Measurements from ENCODE around the gene CCDC89. TPM values are rescaled to one million over a fixed set of nuclear protein-coding genes. Genes with fewer than 3 reads are reported as not detected.

CCDC89 gene
- total RNA-seq, 3 donors from 2014 or later: 1.6 to 2.6 (median 2.6) TPM

GRCh38 chr11:85699957-85700741 is 14.2 kb upstream of the CCDC89 start:
- TF ChIP-seq POLR2A (IDR thresholded peaks at IDR 0.05) (no peak), CTCF (IDR thresholded peaks at IDR 0.05) (no peak), POLR2AphosphoS5 (IDR thresholded peaks at IDR 0.05) (no peak)
- intact Hi-C loops (cut with DNase I; ENCODE audit: low total_unique reads): no loop called here
- no peak for DNase-seq (ENCODE audit: low spot score in 2 of 2)
- Histone ChIP-seq H3K36me3 (no peaks in the 10 kb centered on the region), H3K27ac (no peak overlapping the region), H3K4me1 (no peaks in the 10 kb centered on the region), H3K9me3 (no peaks in the 10 kb centered on the region), H3K27me3 (no peaks in the 10 kb centered on the region), H3K4me3 (no peak overlapping the region)

GRCh38 chr11:85698195-85698594 is 12.2 kb upstream of the CCDC89 start:
- no peaks in the 10 kb centered on the region for H3K4me1 ChIP-seq
- no peaks in the 10 kb centered on the region for H3K9me3 ChIP-seq
- no peak for TF ChIP-seq POLR2AphosphoS5 (IDR thresholded peaks at IDR 0.05)
- no peak for TF ChIP-seq CTCF (IDR thresholded peaks at IDR 0.05)
- TF ChIP-seq POLR2A (IDR thresholded peaks at IDR 0.05): no peak
- H3K27ac ChIP-seq: no peak overlapping the region
- H3K27me3 ChIP-seq: no peaks in the 10 kb centered on the region
- no peaks in the 10 kb centered on the region for H3K36me3 ChIP-seq
- no peak overlapping the region for H3K4me3 ChIP-seq
- intact Hi-C loops (cut with DNase I; ENCODE audit: low total_unique reads): no loop called here
- DNase-seq (ENCODE audit: low spot score in 2 of 2): no peak

GRCh38 chr11:85697747-85698146 is 11.8 kb upstream of the CCDC89 start:
- DNase-seq (ENCODE audit: low spot score in 2 of 2): no peak
- Histone ChIP-seq H3K27me3 (no peaks in the 10 kb centered on the region), H3K4me3 (no peak overlapping the region), H3K27ac (no peak overlapping the region), H3K9me3 (no peaks in the 10 kb centered on the region), H3K4me1 (no peaks in the 10 kb centered on the region), H3K36me3 (no peaks in the 10 kb centered on the region)
- TF ChIP-seq CTCF (IDR thresholded peaks at IDR 0.05) (no peak), POLR2AphosphoS5 (IDR thresholded peaks at IDR 0.05) (no peak)
- intact Hi-C loops (cut with DNase I; ENCODE audit: low total_unique reads): no loop called here

- no peak overlapping the region for H3K27ac ChIP-seq
- no peaks in the 10 kb centered on the region for H3K27me3 ChIP-seq
- intact Hi-C loops (cut with DNase I; ENCODE audit: low total_unique reads): no loop called here
- no peak overlapping the region for H3K4me3 ChIP-seq
- no peaks in the 10 kb centered on the region for H3K4me1 ChIP-seq
- TF ChIP-seq POLR2AphosphoS5 (IDR thresholded peaks at IDR 0.05): no peak
- no peak for TF ChIP-seq CTCF (IDR thresholded peaks at IDR 0.05)
- no peak for TF ChIP-seq POLR2A (IDR thresholded peaks at IDR 0.05)
- no peaks in the 10 kb centered on the region for H3K9me3 ChIP-seq
- no peak for DNase-seq (ENCODE audit: low spot score in 2 of 2)
- H3K36me3 ChIP-seq: no peaks in the 10 kb centered on the region
These were observed 9.6 kb upstream of the CCDC89 start for GRCh38 chr11:85695546-85695945.

- Histone ChIP-seq H3K36me3 (no peaks in the 10 kb centered on the region), H3K4me3 (no peak overlapping the region), H3K27ac (no peak overlapping the region), H3K27me3 (no peaks in the 10 kb centered on the region), H3K9me3 (no peaks in the 10 kb centered on the region), H3K4me1 (no peaks in the 10 kb centered on the region)
- no peak for DNase-seq (ENCODE audit: low spot score in 2 of 2)
- TF ChIP-seq CTCF (IDR thresholded peaks at IDR 0.05) (peak in 2 of 3 donors; percentile 28 to 59), POLR2AphosphoS5 (IDR thresholded peaks at IDR 0.05) (no peak), POLR2A (IDR thresholded peaks at IDR 0.05) (no peak)
- intact Hi-C loops (cut with DNase I; ENCODE audit: low total_unique reads): no loop called here
These were observed 8.5 kb upstream of the CCDC89 start for GRCh38 chr11:85694385-85694980.
